Adrenal gland (tissue), 12 donors: ENCODE data around the gene CLEC17A. TPM values are rescaled to one million over a fixed set of nuclear protein-coding genes. Genes with fewer than 3 reads are reported as not detected.
"Not testable (repeated sequence)": the region's sequence is repeated elsewhere in the genome, so short reads cannot be mapped to it uniquely, and the experiment has no call there.

Experiments used
- DNase-seq, 7 donors: peaks; one replicate each; pipeline ENCODE4 v3.0.0-alpha.2; 2019 to 2020
- H3K27ac ChIP-seq, 5 donors: fragments of 200-600 bp; sonication (generic) in 4 of 5; 1 replicate in 3 of 5; 2 replicates in 2 of 5; pipeline versions ENCODE4 v1.5.1 to v1.8.0; 2016 to 2020; ENCODE audit warnings: mild to moderate bottlenecking in 1 of 5
- H3K27me3 ChIP-seq: fragments of 200-600 bp; 2 replicates; pipeline ENCODE4 v1.8.0; 2021
- H3K36me3 ChIP-seq, 2 donors: fragments of 200-600 bp; replicated peaks in 1 of 2; 1 replicate in 1 of 2; 2 replicates in 1 of 2; pipeline versions ENCODE4 v1.5.1 to v1.8.0; 2018 to 2022
- H3K4me1 ChIP-seq, 2 donors: fragments of 200-600 bp; replicated peaks in 1 of 2; 1 replicate in 1 of 2; 2 replicates in 1 of 2; pipeline versions ENCODE4 v1.5.1 to v1.8.0; 2018 to 2021
- H3K4me3 ChIP-seq, 4 donors: fragments of 200-600 bp; sonication (generic) in 3 of 4; one replicate each; pipeline ENCODE4 v1.5.1; 2016 to 2018
- H3K9me3 ChIP-seq, 3 donors: fragments of 200-600 bp; sonication (generic) in 1 of 3; replicated peaks in 1 of 3; 1 replicate in 2 of 3; 2 replicates in 1 of 3; pipeline versions ENCODE4 v1.5.1 to v1.8.0; 2016 to 2021
- CTCF ChIP-seq, 6 experiments: fragments of 450-650 bp in 4 of 6; fragments of 200-600 bp in 2 of 6; sonication (generic) in 1 of 6; IDR thresholded peaks; 1 replicate in 5 of 6; 2 replicates in 1 of 6; pipeline versions ENCODE4 v1.5.1 to v1.8.0; 2016 to 2021; ENCODE audit warnings: antibody characterized with exemption in 6 of 6, mild to moderate bottlenecking in 2 of 6, moderate library complexity in 1 of 6
- POLR2A ChIP-seq, 2 donors: fragments of 450-650 bp; IDR thresholded peaks; one replicate each; pipeline ENCODE4 v1.6.1; 2017; ENCODE audit warnings: antibody characterized with exemption in 2 of 2, mild to moderate bottlenecking in 2 of 2, moderate library complexity in 1 of 2
- WGBS, 4 donors: extraction: QIAGEN DNeasy Blood & Tissue Kit in 2 of 4; methylation state at CpG; one replicate each; pipeline versions ENCODE4 v1.1.5 to v1.1.7; 2013 to 2017; 5-methylcytosine and 5-hydroxymethylcytosine counted together
- intact Hi-C, 2 donors: fragments of 100-400 bp; cut with DNase I; formaldehyde crosslinking; loops; one replicate each; pipeline versions ENCODE4 v1.14.1 to v1.15.0; 2022 to 2023
- polyA plus RNA-seq, 3 donors: library from polyadenylated mRNA; stranded (reverse); fragments of 200-250 nt in 2 of 3; fragments of 350-450 nt in 1 of 3; fragmentation: Illumina TruSeq in 1 of 3; extraction: RNeasy Lipid Tissue Mini Kit (QIAGEN cat#74804) in 1 of 3; gene quantifications; one replicate each; pipeline ENCODE4 v1.2.3, GENCODE V29; 2013 to 2014
- total RNA-seq, 9 donors: library from RNA; depleted of rRNA in 4 of 9; stranded (reverse); fragments of >200 nt in 4 of 9; fragments of 120-200 nt in 1 of 9; fragmentation: NEBNext Ultra II Directional in 1 of 9; extraction: Animal tissue kit (Norgen Biotek cat#: 25700) in 1 of 9; gene quantifications; one replicate each; pipeline versions ENCODE4 v1.1.0 to v1.2.4, GENCODE V29; 2013 to 2023
- donor health status: healthy with polysubstance abuse.
- donor health status: Bipolar disorder and iron deficiency.
- donor health status: DM: yes; HTN: yes; CAD: no.
- donor health status: DM: no; HTN: no; CAD: no.
- donor health status: DM: no; HTN: no; CAD: no.
- donor health status: DM: yes; HTN: yes; CAD: no.

The CLEC17A gene
- total and polyA plus RNA-seq, 12 donors, result 0.03 to 0.16 TPM; not detected in 10

GRCh38 chr19:14619404-14619803 lies 36.5 kb downstream of the CLEC17A start:
- DNase-seq, result no peak

GRCh38 chr19:14624491-14624890 lies 41.6 kb downstream of the CLEC17A start:
- intact Hi-C loops, DNase-seq: not testable (repeated sequence)
- WGBS, 4 donors, result 69 to 75% (median 73%) methylated on average over 6 of the region's 6 CpGs

More at GRCh38 chr19:14619404-14619803, 36.5 kb downstream of the CLEC17A start:
- H3K4me3 ChIP-seq, result no peak overlapping the region
- H3K9me3 ChIP-seq, result peaks cover 0 to 13% (median 0%) of the 10 kb centered on the region in 3 donors
- no peak for TF ChIP-seq CTCF (IDR thresholded peaks at IDR 0.05)
- TF ChIP-seq POLR2A (IDR thresholded peaks at IDR 0.05), result no peak
- intact Hi-C loops, result no loop called here
- no peaks in the 10 kb centered on the region for H3K4me1 ChIP-seq
- no peak overlapping the region for H3K27ac ChIP-seq
- no peaks in the 10 kb centered on the region for H3K36me3 ChIP-seq
- H3K27me3 ChIP-seq, result no peaks in the 10 kb centered on the region

GRCh38 chr19:14629557-14629956 lies 46.7 kb downstream of the CLEC17A start:
- Histone ChIP-seq H3K4me3 (no peak overlapping the region), H3K27me3 (no peaks in the 10 kb centered on the region), H3K4me1 (no peaks in the 10 kb centered on the region), H3K9me3 (no peaks in the 10 kb centered on the region), H3K36me3 (no peaks in the 10 kb centered on the region), H3K27ac (no peak overlapping the region)
- intact Hi-C loops, result no loop called here
- WGBS, 4 donors, result 73 to 90% (median 79%) methylated on average over 1 of the region's 1 CpG
- DNase-seq, result no peak
- TF ChIP-seq POLR2A (IDR thresholded peaks at IDR 0.05) (no peak), CTCF (IDR thresholded peaks at IDR 0.05) (no peak)

More at GRCh38 chr19:14624491-14624890, 41.6 kb downstream of the CLEC17A start:
- not testable (repeated sequence) for H3K4me1 ChIP-seq, H3K27ac ChIP-seq, H3K4me3 ChIP-seq, H3K36me3 ChIP-seq, H3K9me3 ChIP-seq, H3K27me3 ChIP-seq

GRCh38 chr19:14632286-14632685 lies 49.4 kb downstream of the CLEC17A start:
- Histone ChIP-seq H3K27ac (no peak overlapping the region), H3K4me1 (no peaks in the 10 kb centered on the region), H3K36me3 (no peaks in the 10 kb centered on the region), H3K27me3 (no peaks in the 10 kb centered on the region), H3K4me3 (no peak overlapping the region), H3K9me3 (no peaks in the 10 kb centered on the region)
- DNase-seq, result no peak
- 5 to 18% (median 17%) methylated on average over 1 of the region's 1 CpG for WGBS, 4 donors
- intact Hi-C loops, result no loop called here
- TF ChIP-seq POLR2A (IDR thresholded peaks at IDR 0.05) (no peak), CTCF (IDR thresholded peaks at IDR 0.05) (no peak)

- Histone ChIP-seq H3K36me3 (no peaks in the 10 kb centered on the region), H3K27me3 (no peaks in the 10 kb centered on the region), H3K9me3 (no peaks in the 10 kb centered on the region), H3K27ac (no peak overlapping the region), H3K4me3 (no peak overlapping the region), H3K4me1 (no peaks in the 10 kb centered on the region)
- no peak for DNase-seq
- WGBS, 4 donors, result 38 to 49% (median 46%) methylated on average over 4 of the region's 4 CpGs
- intact Hi-C loops, result no loop called here
- TF ChIP-seq CTCF (IDR thresholded peaks at IDR 0.05), result no peak
Measured at GRCh38 chr19:14639536-14640277, 56.8 kb downstream of the CLEC17A start.
